HepG2 (cell line): ENCODE results near the gene SMAD7. TPM values are rescaled to one million over a fixed set of nuclear protein-coding genes. Genes with fewer than 3 reads are reported as not detected.

Source experiments
- ATF4 ChIP-seq, 2 experiments: fragments of 450-650 bp in 1 of 2; sonication (generic) in 1 of 2; formaldehyde crosslinking; IDR thresholded peaks; 2 replicates each; pipeline versions ENCODE4 v1.5.0 to v1.8.0; 2020 to 2022; ENCODE audit warnings: mild to moderate bottlenecking in 1 of 2, missing genetic modification reagents in 1 of 2
- FOXP1 ChIP-seq, 2 experiments: fragments of 450-650 bp in 1 of 2; IDR thresholded peaks; 2 replicates each; pipeline ENCODE4 v1.6.1; 2017 to 2018; ENCODE audit warnings: antibody characterized with exemption in 1 of 2
- GPN1 ChIP-seq: sonication (generic); formaldehyde crosslinking; IDR thresholded peaks from 2 replicates; pipeline ENCODE4 v1.5.1; 2020; ENCODE audit warnings: missing genetic modification reagents, borderline replicate concordance
- NR3C1 ChIP-seq: sonication (generic); formaldehyde crosslinking; IDR thresholded peaks from 2 replicates; pipeline ENCODE4 v1.4.0; 2020; ENCODE audit warnings: missing genetic modification reagents
- RFX1 ChIP-seq: fragments of 450-650 bp; IDR thresholded peaks from 2 replicates; pipeline ENCODE4 v1.6.1; 2017
- SCMH1 ChIP-seq: sonication (generic); formaldehyde crosslinking; IDR thresholded peaks from 2 replicates; pipeline ENCODE4 v1.9.0; 2021; ENCODE audit warnings: missing genetic modification reagents, mild to moderate bottlenecking, borderline replicate concordance
- SNAPC2 ChIP-seq: sonication (generic); formaldehyde crosslinking; IDR thresholded peaks from 2 replicates; pipeline ENCODE4 v1.8.1; 2022; ENCODE audit warnings: mild to moderate bottlenecking, missing genetic modification reagents
- TFAP4 ChIP-seq: sonication (generic); IDR thresholded peaks from 2 replicates; pipeline ENCODE4 v1.6.1; 2016; ENCODE audit warnings: low read depth, borderline replicate concordance
- ZFP36L2 ChIP-seq: sonication (generic); formaldehyde crosslinking; IDR thresholded peaks from 2 replicates; pipeline ENCODE4 v1.4.0; 2020; ENCODE audit warnings: missing genetic modification reagents
- ZFP91 ChIP-seq: sonication (generic); formaldehyde crosslinking; IDR thresholded peaks from 2 replicates; pipeline ENCODE4 v1.9.0; 2022; ENCODE audit warnings: missing genetic modification reagents, mild to moderate bottlenecking, borderline replicate concordance
- ZNF232 ChIP-seq: sonication (generic); formaldehyde crosslinking; IDR thresholded peaks from 2 replicates; pipeline ENCODE4 v1.4.0; 2020; ENCODE audit warnings: missing genetic modification reagents, borderline replicate concordance
- ZNF543 ChIP-seq: sonication (generic); formaldehyde crosslinking; IDR thresholded peaks from 2 replicates; pipeline ENCODE4 v1.4.0; 2020; ENCODE audit warnings: mild to moderate bottlenecking, missing genetic modification reagents
- ZNF740 ChIP-seq: sonication (generic); formaldehyde crosslinking; IDR thresholded peaks from 2 replicates; pipeline ENCODE4 v1.4.0; 2020; ENCODE audit warnings: missing genetic modification reagents
- polyA plus RNA-seq, 8 experiments: library from polyadenylated mRNA; depleted of rRNA in 3 of 8; stranded (reverse) in 7 of 8; unstranded in 1 of 8; fragments of >200 nt; fragmentation: Illumina TruSeq in 4 of 8; extraction: Trizol in 4 of 8; gene quantifications; 2 replicates each; pipeline versions ENCODE4 v1.2.1 to v1.2.3, GENCODE V29; 2011 to 2016; ENCODE audit warnings: low read depth in 4 of 8, missing spikeins in 1 of 8, mixed read lengths in 1 of 8; ENCODE audit not compliant: insufficient read depth in 1 of 8
- total RNA-seq, 5 experiments: library from RNA; depleted of rRNA; stranded (reverse); fragments of >200 nt; fragmentation: Illumina TruSeq; extraction: Trizol; gene quantifications; 2 replicates each; pipeline ENCODE4 v1.2.3, GENCODE V29; 2016; ENCODE audit warnings: low read depth in 1 of 5
- TF ChIP-seq, protein P1 (sequence below): sonication (generic); formaldehyde crosslinking; IDR thresholded peaks from 2 replicates; pipeline ENCODE4 v1.5.0; 2020; ENCODE audit warnings: mild to moderate bottlenecking, missing genetic modification reagents, borderline replicate concordance

Gene SMAD7
- total and polyA plus RNA-seq, 2 of the 13 experiments (the other 11 are each of a cell fraction or from before 2014, with no cell fraction given), result 17.4 to 24.7 TPM

GRCh38 chr18:48948112-48949049, 2.4 kb downstream of the SMAD7 start (continued):
- TF ChIP-seq SCMH1 (CRISPR knock-in tag) (no peak), ATF4 (CRISPR knock-in tag; IDR thresholded peaks at IDR 0.05) (peak in 1 of 2 experiments; percentile 25; a peak in 1 of 4 replicates), RFX1 (no peak), ZFP91 (CRISPR knock-in tag) (peak; percentile 74; the same call in 1 of the 2 replicates), SNAPC2 (no peak), FOXP1 (IDR thresholded peaks at IDR 0.05) (no peak), FOXP1 (CRISPR knock-in tag; IDR thresholded peaks at IDR 0.05) (peak; percentile 33), GPN1 (CRISPR knock-in tag) (no peak), ZNF543 (CRISPR knock-in tag) (no peak), NR3C1 (no peak), TFAP4 (peak; percentile 54; the same call in 1 of the 2 replicates), ZNF740 (CRISPR knock-in tag) (peak; percentile 19; the same call in 1 of the 2 replicates), ZFP36L2 (no peak), ZNF232 (CRISPR knock-in tag) (no peak; the same call in 1 of the 2 replicates)
- TF ChIP-seq, protein P1, sequence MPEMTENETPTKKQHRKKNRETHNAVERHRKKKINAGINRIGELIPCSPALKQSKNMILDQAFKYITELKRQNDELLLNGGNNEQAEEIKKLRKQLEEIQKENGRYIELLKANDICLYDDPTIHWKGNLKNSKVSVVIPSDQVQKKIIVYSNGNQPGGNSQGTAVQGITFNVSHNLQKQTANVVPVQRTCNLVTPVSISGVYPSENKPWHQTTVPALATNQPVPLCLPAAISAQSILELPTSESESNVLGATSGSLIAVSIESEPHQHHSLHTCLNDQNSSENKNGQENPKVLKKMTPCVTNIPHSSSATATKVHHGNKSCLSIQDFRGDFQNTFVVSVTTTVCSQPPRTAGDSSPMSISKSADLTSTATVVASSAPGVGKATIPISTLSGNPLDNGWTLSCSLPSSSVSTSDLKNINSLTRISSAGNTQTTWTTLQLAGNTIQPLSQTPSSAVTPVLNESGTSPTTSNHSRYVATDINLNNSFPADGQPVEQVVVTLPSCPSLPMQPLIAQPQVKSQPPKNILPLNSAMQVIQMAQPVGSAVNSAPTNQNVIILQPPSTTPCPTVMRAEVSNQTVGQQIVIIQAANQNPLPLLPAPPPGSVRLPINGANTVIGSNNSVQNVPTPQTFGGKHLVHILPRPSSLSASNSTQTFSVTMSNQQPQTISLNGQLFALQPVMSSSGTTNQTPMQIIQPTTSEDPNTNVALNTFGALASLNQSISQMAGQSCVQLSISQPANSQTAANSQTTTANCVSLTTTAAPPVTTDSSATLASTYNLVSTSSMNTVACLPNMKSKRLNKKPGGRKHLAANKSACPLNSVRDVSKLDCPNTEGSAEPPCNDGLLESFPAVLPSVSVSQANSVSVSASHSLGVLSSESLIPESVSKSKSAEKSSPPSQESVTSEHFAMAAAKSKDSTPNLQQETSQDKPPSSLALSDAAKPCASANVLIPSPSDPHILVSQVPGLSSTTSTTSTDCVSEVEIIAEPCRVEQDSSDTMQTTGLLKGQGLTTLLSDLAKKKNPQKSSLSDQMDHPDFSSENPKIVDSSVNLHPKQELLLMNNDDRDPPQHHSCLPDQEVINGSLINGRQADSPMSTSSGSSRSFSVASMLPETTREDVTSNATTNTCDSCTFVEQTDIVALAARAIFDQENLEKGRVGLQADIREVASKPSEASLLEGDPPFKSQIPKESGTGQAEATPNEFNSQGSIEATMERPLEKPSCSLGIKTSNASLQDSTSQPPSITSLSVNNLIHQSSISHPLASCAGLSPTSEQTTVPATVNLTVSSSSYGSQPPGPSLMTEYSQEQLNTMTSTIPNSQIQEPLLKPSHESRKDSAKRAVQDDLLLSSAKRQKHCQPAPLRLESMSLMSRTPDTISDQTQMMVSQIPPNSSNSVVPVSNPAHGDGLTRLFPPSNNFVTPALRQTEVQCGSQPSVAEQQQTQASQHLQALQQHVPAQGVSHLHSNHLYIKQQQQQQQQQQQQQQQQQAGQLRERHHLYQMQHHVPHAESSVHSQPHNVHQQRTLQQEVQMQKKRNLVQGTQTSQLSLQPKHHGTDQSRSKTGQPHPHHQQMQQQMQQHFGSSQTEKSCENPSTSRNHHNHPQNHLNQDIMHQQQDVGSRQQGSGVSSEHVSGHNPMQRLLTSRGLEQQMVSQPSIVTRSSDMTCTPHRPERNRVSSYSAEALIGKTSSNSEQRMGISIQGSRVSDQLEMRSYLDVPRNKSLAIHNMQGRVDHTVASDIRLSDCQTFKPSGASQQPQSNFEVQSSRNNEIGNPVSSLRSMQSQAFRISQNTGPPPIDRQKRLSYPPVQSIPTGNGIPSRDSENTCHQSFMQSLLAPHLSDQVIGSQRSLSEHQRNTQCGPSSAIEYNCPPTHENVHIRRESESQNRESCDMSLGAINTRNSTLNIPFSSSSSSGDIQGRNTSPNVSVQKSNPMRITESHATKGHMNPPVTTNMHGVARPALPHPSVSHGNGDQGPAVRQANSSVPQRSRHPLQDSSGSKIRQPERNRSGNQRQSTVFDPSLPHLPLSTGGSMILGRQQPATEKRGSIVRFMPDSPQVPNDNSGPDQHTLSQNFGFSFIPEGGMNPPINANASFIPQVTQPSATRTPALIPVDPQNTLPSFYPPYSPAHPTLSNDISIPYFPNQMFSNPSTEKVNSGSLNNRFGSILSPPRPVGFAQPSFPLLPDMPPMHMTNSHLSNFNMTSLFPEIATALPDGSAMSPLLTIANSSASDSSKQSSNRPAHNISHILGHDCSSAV (CRISPR knock-in tag), result no peak
